HG02798 (cell line): ENCODE data around the gene HMOX2.

Experiments used
- ATAC-seq: cut with Tn5 transposase; IDR thresholded peaks from one replicate; pipeline ENCODE4 v1.9.1; 2021; ENCODE audit warnings: mild to moderate bottlenecking; ENCODE audit not compliant: unreplicated experiment, poor library complexity

The HMOX2 gene

DNA sequence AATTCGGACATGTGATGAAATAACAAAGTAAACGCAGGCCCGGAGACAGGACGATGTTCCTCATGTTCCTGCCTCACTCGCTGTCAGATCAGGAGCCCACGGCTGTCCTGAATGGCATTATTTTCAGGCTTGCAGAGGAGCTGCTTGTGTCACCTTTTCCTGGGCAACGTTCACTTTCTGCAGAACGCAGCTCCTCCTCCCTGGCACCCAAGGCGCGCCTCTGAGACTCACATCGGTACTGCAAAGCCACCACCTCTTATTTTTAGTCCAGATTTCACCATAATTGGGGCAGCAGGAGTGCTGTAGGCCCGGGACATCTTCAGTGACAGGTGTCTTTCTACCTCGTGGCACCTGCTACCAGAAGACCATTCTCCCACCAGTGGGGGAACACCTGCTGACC, 71.9 kb downstream of the HMOX2 start:
- no peak for ATAC-seq

GRCh38 chr16:4550591-4550990, 74.4 kb downstream of the HMOX2 start:
- no peak for ATAC-seq

- ATAC-seq: no peak
Observed at GRCh38 chr16:4552541-4552940, 76.3 kb downstream of the HMOX2 start.

- ATAC-seq: no peak
Observed at GRCh38 chr16:4556112-4556511, 79.9 kb downstream of the HMOX2 start, which contains the start of gene C16orf96. C16orf96 (plus strand) TSS chr16:4556340; CDS start chr16:4556490, 150 bp downstream.

GRCh38 chr16:4556580-4556979, 80.4 kb downstream of the HMOX2 start:
- no peak for ATAC-seq

DNA sequence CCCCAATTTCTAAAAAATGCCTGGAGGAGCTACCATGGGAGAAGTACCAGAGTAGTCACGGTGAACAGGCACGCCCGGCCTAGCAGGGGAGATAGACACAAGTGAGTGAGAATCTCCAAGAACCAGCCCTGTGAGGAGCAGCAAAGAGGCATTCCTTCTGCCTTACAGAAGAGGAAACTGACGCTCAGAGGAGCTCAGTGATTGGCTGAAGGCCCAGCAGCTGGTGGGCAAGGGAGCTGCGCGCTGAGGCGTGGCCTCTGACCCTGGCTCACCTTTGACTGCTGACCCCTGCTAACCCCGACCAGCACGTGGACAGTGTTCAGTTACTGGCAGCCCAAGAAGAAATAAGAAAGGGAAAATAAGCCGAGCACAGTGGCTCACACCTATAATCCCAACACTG, 81.8 kb downstream of the HMOX2 start:
- ATAC-seq: no peak
